C4-2B (cell line): ENCODE results near the gene SAP30BP.

Source experiments
- ZFX ChIP-seq: fragments of 450-650 bp; IDR thresholded peaks from 2 replicates; pipeline ENCODE4 v1.6.1; 2017
- TF ChIP-seq, protein P1 (sequence below): fragments of 450-650 bp; conservative IDR thresholded peaks from 2 replicates; pipeline ENCODE4 v1.5.1; 2017; ENCODE audit warnings: mild to moderate bottlenecking

DNA sequence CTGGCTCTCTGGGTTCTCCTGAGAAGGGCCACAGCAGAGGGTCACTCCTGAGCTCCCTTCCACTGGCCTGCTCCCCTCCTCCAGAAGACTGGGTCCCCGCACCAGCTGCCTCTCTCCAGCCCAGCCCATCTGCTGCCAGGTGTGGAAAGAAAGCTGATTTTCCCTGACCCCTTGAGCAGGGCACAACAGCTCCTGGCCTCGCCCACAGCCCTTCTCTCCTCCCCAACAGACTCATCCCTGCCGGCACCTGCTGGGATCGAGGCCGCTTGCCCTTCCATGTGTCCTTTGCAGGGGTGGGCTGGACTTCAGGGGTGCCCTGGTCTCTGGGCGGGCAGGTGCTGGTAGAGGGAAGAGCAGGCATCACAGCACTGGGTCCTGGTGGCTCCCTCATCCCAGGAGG is 38.7 kb upstream of the SAP30BP start:
- TF ChIP-seq, protein P1, sequence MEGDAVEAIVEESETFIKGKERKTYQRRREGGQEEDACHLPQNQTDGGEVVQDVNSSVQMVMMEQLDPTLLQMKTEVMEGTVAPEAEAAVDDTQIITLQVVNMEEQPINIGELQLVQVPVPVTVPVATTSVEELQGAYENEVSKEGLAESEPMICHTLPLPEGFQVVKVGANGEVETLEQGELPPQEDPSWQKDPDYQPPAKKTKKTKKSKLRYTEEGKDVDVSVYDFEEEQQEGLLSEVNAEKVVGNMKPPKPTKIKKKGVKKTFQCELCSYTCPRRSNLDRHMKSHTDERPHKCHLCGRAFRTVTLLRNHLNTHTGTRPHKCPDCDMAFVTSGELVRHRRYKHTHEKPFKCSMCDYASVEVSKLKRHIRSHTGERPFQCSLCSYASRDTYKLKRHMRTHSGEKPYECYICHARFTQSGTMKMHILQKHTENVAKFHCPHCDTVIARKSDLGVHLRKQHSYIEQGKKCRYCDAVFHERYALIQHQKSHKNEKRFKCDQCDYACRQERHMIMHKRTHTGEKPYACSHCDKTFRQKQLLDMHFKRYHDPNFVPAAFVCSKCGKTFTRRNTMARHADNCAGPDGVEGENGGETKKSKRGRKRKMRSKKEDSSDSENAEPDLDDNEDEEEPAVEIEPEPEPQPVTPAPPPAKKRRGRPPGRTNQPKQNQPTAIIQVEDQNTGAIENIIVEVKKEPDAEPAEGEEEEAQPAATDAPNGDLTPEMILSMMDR = no peak
- TF ChIP-seq ZFX = no peak
